Spleen (tissue), 11 donors: ENCODE data around the gene PITPNC1. TPM values are rescaled to one million over a fixed set of nuclear protein-coding genes. Genes with fewer than 3 reads are reported as not detected.
"Not testable (repeated sequence)": the region's sequence is repeated elsewhere in the genome, so short reads cannot be mapped to it uniquely, and the experiment has no call there.

Experiments
- DNase-seq: peaks from one replicate; pipeline ENCODE4 v3.0.0-alpha.2; 2020
- H3K27ac ChIP-seq, 8 donors: fragments of 200-600 bp; sonication (generic) in 7 of 8; 1 replicate in 4 of 8; 2 replicates in 4 of 8; pipeline versions ENCODE4 v1.5.0 to v1.8.0; 2016 to 2021; ENCODE audit warnings: inconsistent platforms in 4 of 8, mild to moderate bottlenecking in 4 of 8, moderate library complexity in 1 of 8
- H3K27me3 ChIP-seq, 7 donors: fragments of 200-600 bp; sonication (generic) in 6 of 7; replicated peaks in 1 of 7; 1 replicate in 4 of 7; 2 replicates in 3 of 7; pipeline versions ENCODE4 v1.5.0 to v1.8.0; 2016 to 2021; ENCODE audit warnings: inconsistent platforms in 3 of 7, mild to moderate bottlenecking in 1 of 7
- H3K36me3 ChIP-seq, 6 donors: fragments of 200-600 bp; sonication (generic) in 5 of 6; 1 replicate in 4 of 6; 2 replicates in 2 of 6; pipeline versions ENCODE4 v1.5.0 to v1.8.0; 2016 to 2021; ENCODE audit warnings: inconsistent platforms in 2 of 6
- H3K4me1 ChIP-seq, 6 donors: fragments of 200-600 bp; sonication (generic) in 5 of 6; 1 replicate in 3 of 6; 2 replicates in 3 of 6; pipeline versions ENCODE4 v1.5.0 to v1.8.0; 2016 to 2021; ENCODE audit warnings: inconsistent platforms in 3 of 6
- H3K4me3 ChIP-seq, 8 donors: fragments of 200-600 bp; sonication (generic) in 7 of 8; 1 replicate in 4 of 8; 2 replicates in 4 of 8; pipeline versions ENCODE4 v1.5.0 to v1.8.0; 2016 to 2021; ENCODE audit warnings: inconsistent platforms in 4 of 8, mild to moderate bottlenecking in 4 of 8, moderate library complexity in 2 of 8
- H3K9me3 ChIP-seq, 8 donors: fragments of 200-600 bp; sonication (generic) in 7 of 8; 1 replicate in 4 of 8; 2 replicates in 4 of 8; pipeline versions ENCODE4 v1.5.0 to v1.8.0; 2016 to 2021; ENCODE audit warnings: inconsistent platforms in 4 of 8
- POLR2A ChIP-seq, 3 donors: fragments of 450-650 bp; IDR thresholded peaks; one replicate each; pipeline ENCODE4 v1.5.1; 2017; ENCODE audit warnings: antibody characterized with exemption in 3 of 3, mild to moderate bottlenecking in 1 of 3
- POLR2AphosphoS5 ChIP-seq, 3 donors: sonication (generic); formaldehyde crosslinking; IDR thresholded peaks; one replicate each; pipeline ENCODE4 v1.5.1; 2017; ENCODE audit warnings: antibody characterized with exemption in 3 of 3
- WGBS, 5 donors: extraction: QIAGEN DNeasy Blood & Tissue Kit in 3 of 5; methylation state at CpG; one replicate each; pipeline versions ENCODE4 v1.1.5 to v1.1.7; 2013 to 2018; 5-methylcytosine and 5-hydroxymethylcytosine counted together
- intact Hi-C: fragments of 100-400 bp; cut with DNase I; formaldehyde crosslinking; loops from one replicate; pipeline ENCODE4 v1.15.0; 2023; ENCODE audit warnings: low total_unique reads
- polyA plus RNA-seq, 3 donors: library from polyadenylated mRNA; stranded (reverse); fragments of 200-250 nt; gene quantifications; one replicate each; pipeline ENCODE4 v1.2.1, GENCODE V29; 2013
- total RNA-seq, 7 donors: library from RNA; depleted of rRNA in 3 of 7; stranded (reverse); fragments of >200 nt in 3 of 7; fragmentation: NEBNext Ultra II Directional in 4 of 7; extraction: Animal tissue kit (Norgen Biotek cat#: 25700) in 4 of 7; gene quantifications; one replicate each; pipeline versions ENCODE4 v1.1.0 to v1.2.1, GENCODE V29; 2016 to 2021
- TF ChIP-seq, protein P1 (sequence below), 11 experiments: fragments of 200-600 bp in 7 of 11; fragments of 450-650 bp in 4 of 11; sonication (generic) in 4 of 11; IDR thresholded peaks in 8 of 11; conservative IDR thresholded peaks in 3 of 11; 1 replicate in 7 of 11; 2 replicates in 4 of 11; pipeline versions ENCODE4 v1.4.0 to v1.8.0; 2016 to 2021; ENCODE audit warnings: antibody characterized with exemption in 11 of 11, inconsistent platforms in 4 of 11, mild to moderate bottlenecking in 1 of 11
- donor health status: healthy with polysubstance abuse.
- donor health status: DM: no; HTN: no; CAD: no; lungs with moderate emphysema.
- donor health status: DM: no; HTN: no; CAD: no.
- donor health status: Bipolar disorder and iron deficiency.
- donor health status: healthy.
- donor health status: DM: no; HTN: no; CAD: no.
- donor health status: DM: yes; HTN: yes; CAD: no.

PITPNC1 gene
- total and polyA plus RNA-seq, 10 donors: 5.8 to 33.8 (median 18.8) TPM

DNA sequence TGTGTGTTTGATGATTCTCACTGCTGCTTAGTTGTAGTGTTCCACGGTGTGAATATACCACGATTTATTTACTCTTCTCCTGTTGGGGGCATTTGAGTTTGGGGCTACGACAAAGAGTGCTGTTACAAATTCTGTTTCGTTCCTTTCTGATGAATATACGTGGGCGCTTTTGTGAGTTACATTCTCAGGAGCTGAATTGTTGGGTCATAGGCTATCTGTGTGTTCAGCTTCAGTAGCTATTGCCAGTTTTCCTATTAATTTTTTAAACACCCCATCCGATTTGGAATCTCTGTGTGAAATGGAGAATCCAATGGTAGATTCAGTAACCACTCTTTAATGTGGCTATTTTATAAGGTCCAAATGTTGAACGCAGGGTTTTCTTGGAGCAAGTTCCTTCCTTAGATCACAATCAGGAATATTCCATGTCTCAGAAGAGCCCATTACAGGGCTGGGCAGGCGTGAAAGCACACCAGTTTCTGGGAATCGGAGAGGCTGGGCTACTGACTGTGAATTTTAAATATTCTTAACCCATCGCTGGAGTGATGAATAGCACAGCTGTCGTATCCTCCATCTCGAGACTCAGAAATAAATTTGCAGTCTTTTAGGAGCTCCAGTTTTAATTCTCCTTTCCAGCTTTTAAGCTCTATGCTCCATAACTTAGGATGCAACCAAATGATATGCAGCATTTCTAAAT lies 115.9 kb downstream of the PITPNC1 start:
- peaks cover 8 to 65% (median 21%) of the 10 kb centered on the region in 6 donors for H3K4me1 ChIP-seq
- no peak overlapping the region for H3K4me3 ChIP-seq
- no peak for DNase-seq
- no peaks in the 10 kb centered on the region for H3K27me3 ChIP-seq
- intact Hi-C loops: no loop called here
- WGBS, 5 donors: 84 to 92% (median 91%) methylated on average over 13 of the region's 13 CpGs
- no peaks in the 10 kb centered on the region for H3K36me3 ChIP-seq
- no peak overlapping the region for H3K27ac ChIP-seq
- peaks cover 0 to 10% (median 0%) of the 10 kb centered on the region in 8 donors for H3K9me3 ChIP-seq
- TF ChIP-seq, protein P1, sequence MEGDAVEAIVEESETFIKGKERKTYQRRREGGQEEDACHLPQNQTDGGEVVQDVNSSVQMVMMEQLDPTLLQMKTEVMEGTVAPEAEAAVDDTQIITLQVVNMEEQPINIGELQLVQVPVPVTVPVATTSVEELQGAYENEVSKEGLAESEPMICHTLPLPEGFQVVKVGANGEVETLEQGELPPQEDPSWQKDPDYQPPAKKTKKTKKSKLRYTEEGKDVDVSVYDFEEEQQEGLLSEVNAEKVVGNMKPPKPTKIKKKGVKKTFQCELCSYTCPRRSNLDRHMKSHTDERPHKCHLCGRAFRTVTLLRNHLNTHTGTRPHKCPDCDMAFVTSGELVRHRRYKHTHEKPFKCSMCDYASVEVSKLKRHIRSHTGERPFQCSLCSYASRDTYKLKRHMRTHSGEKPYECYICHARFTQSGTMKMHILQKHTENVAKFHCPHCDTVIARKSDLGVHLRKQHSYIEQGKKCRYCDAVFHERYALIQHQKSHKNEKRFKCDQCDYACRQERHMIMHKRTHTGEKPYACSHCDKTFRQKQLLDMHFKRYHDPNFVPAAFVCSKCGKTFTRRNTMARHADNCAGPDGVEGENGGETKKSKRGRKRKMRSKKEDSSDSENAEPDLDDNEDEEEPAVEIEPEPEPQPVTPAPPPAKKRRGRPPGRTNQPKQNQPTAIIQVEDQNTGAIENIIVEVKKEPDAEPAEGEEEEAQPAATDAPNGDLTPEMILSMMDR (IDR thresholded peaks at IDR 0.05 in 8 of 11, conservative IDR thresholded peaks at IDR 0.05 in 3 of 11): no peak

DNA sequence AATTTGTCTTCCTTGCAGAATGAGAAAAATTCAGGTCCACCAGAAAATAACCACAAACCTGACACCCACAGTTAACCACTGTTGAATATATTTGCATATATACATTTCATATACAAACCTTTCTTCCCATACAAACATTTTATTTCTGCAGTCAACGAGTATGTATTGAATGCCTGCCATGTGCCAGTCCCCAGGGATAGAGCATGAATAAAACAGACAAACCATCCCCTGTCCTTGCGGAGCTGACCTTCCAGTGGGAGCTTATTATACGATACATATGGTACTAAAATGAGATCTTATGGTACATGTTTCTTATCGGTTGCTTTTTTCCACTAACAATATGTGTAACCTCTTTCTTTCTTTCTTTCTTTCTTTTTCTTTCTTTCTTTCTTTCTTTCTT lies 116.7 kb downstream of the PITPNC1 start:
- 74 to 86% (median 81%) methylated on average over 4 of the region's 4 CpGs for WGBS, 5 donors
- no peaks in the 10 kb centered on the region for H3K27me3 ChIP-seq
- peaks cover 0 to 10% (median 0%) of the 10 kb centered on the region in 8 donors for H3K9me3 ChIP-seq
- no peak overlapping the region for H3K4me3 ChIP-seq
- peaks cover 8 to 56% (median 21%) of the 10 kb centered on the region in 6 donors for H3K4me1 ChIP-seq
- no peaks in the 10 kb centered on the region for H3K36me3 ChIP-seq
- no peak for DNase-seq
- H3K27ac ChIP-seq: no peak overlapping the region
- TF ChIP-seq, protein P1 (IDR thresholded peaks at IDR 0.05 in 8 of 11, conservative IDR thresholded peaks at IDR 0.05 in 3 of 11): no peak
- TF ChIP-seq POLR2AphosphoS5 (IDR thresholded peaks at IDR 0.05) (no peak), POLR2A (IDR thresholded peaks at IDR 0.05) (no peak)
- intact Hi-C loops: no loop called here

DNA sequence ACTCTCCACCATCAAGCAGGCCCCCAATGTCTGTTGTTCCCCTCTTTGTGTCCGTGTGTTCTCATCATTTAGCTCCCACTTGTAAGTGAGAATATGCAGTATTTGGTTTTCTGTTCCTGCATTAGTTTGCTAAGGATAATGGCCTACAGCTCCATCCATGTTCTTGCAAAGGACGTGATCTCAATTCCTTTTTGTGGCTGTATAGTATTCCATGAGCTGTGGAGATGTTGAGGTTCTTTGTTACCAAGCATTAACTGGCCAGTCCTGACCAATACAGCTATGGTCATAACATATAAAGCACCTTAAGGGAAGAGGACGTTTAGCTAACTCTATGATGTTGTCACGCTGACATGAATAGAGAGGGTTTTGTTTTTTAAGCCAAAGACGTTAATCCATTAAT lies 118.5 kb downstream of the PITPNC1 start:
- peaks cover 0 to 10% (median 0%) of the 10 kb centered on the region in 8 donors for H3K9me3 ChIP-seq
- intact Hi-C loops, H3K27me3 ChIP-seq, H3K27ac ChIP-seq, DNase-seq, H3K36me3 ChIP-seq, H3K4me3 ChIP-seq: not testable (repeated sequence)
- WGBS, 5 donors: 91 to 93% (median 91%) methylated on average over 5 of the region's 5 CpGs
- peaks cover 8 to 48% (median 21%) of the 10 kb centered on the region in 6 donors for H3K4me1 ChIP-seq

DNA sequence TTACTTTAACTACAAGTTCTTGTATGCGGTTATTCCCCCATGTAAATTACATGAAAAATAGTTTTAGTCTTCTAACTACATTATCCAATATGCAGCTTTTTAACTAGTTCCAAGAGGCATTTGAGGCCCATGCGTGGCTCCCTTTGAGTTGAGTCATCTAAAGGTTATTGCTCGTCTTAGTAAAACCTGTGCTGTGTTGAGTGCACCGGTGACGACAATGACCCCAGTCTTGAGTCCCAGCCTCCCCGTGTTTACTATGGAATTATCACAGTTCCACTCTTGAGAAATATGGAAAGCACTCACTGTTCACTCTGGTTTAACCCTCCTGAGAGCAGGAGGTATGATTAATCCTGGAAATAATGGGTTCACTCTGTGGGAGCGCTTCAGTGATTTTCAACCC lies 119.2 kb downstream of the PITPNC1 start:
- DNase-seq: no peak
- TF ChIP-seq POLR2A (IDR thresholded peaks at IDR 0.05): no peak
- TF ChIP-seq POLR2AphosphoS5 (IDR thresholded peaks at IDR 0.05): no peak
- TF ChIP-seq, protein P1 (IDR thresholded peaks at IDR 0.05 in 8 of 11, conservative IDR thresholded peaks at IDR 0.05 in 3 of 11): no peak
- intact Hi-C loops: no loop called here
- Histone ChIP-seq H3K36me3 (no peaks in the 10 kb centered on the region), H3K4me1 (peaks cover 3 to 46% (median 16%) of the 10 kb centered on the region in 6 donors), H3K27me3 (no peaks in the 10 kb centered on the region), H3K27ac (peak overlapping the region in 2 of 8 donors; percentile 0 to 14), H3K9me3 (peaks cover 0 to 10% (median 0%) of the 10 kb centered on the region in 8 donors), H3K4me3 (no peak overlapping the region)
- WGBS, 5 donors: 70 to 81% (median 75%) methylated on average over 7 of the region's 7 CpGs
